OCI-LY1 (cell line): ENCODE results near the gene ARMC9.

ENCODE experiments used
- H2AFZ ChIP-seq: fragments of 200-600 bp; sonication (generic), shearing (Covaris generic); 2 replicates; pipeline ENCODE4 v1.6.0; 2014; ENCODE audit warnings: antibody characterized with exemption, mild to moderate bottlenecking, low read length
- H3F3A ChIP-seq: fragments of 200-600 bp; sonication (generic), shearing (Covaris generic); 2 replicates; pipeline ENCODE4 v1.6.0; 2014; ENCODE audit warnings: mild to moderate bottlenecking, antibody characterized with exemption, low read length, moderate library complexity; ENCODE audit not compliant: insufficient read depth
- H3K27ac ChIP-seq: fragments of 200-600 bp; sonication (generic); 2 replicates; pipeline ENCODE4 v1.5.1; 2014; ENCODE audit warnings: low read length, mixed run types, mild to moderate bottlenecking, low read depth; ENCODE audit not compliant: poor library complexity, severe bottlenecking
- H3K27me3 ChIP-seq: fragments of 200-600 bp; sonication (generic); 2 replicates; pipeline ENCODE4 v1.6.0; 2014; ENCODE audit warnings: antibody characterized with exemption, mild to moderate bottlenecking, low read length, moderate library complexity; ENCODE audit not compliant: insufficient read depth
- H3K36me3 ChIP-seq: fragments of 200-600 bp; sonication (generic); 2 replicates; pipeline ENCODE4 v1.6.1; 2014; ENCODE audit warnings: mild to moderate bottlenecking, antibody characterized with exemption, low read length, moderate library complexity, mixed read lengths; ENCODE audit not compliant: insufficient read depth
- H3K4me1 ChIP-seq: fragments of 200-600 bp; sonication (generic); 2 replicates; pipeline ENCODE4 v1.5.1; 2014; ENCODE audit warnings: mild to moderate bottlenecking, low read length, moderate library complexity; ENCODE audit not compliant: insufficient read depth, severe bottlenecking
- H3K4me2 ChIP-seq: fragments of 200-600 bp; sonication (generic), shearing (Covaris generic); 2 replicates; pipeline ENCODE4 v1.6.1; 2014; ENCODE audit warnings: low read length
- H3K4me3 ChIP-seq: fragments of 200-600 bp; sonication (generic); 2 replicates; pipeline ENCODE4 v1.5.1; 2014; ENCODE audit warnings: low read length, low read depth, mild to moderate bottlenecking, mixed read lengths; ENCODE audit not compliant: poor library complexity, severe bottlenecking
- H3K79me2 ChIP-seq: fragments of 200-600 bp; shearing (Covaris generic); 2 replicates; pipeline ENCODE4 v1.6.1; 2016; ENCODE audit warnings: mixed run types, low read length, mixed read lengths; ENCODE audit not compliant: insufficient read depth
- H3K9ac ChIP-seq: fragments of 200-600 bp; sonication (generic), shearing (Covaris generic); 2 replicates; pipeline ENCODE4 v1.6.1; 2014; ENCODE audit warnings: mild to moderate bottlenecking, low read length, mixed read lengths
- H3K9me2 ChIP-seq: fragments of 200-600 bp; sonication (generic), shearing (Covaris generic); 2 replicates; pipeline ENCODE4 v1.6.1; 2014; ENCODE audit warnings: low read depth, mild to moderate bottlenecking, low read length, mixed read lengths
- H3K9me3 ChIP-seq: fragments of 200-600 bp; shearing (Covaris generic); 2 replicates; pipeline ENCODE4 v1.6.1; 2014; ENCODE audit warnings: low read length, mixed read lengths
- H4K20me1 ChIP-seq: fragments of 200-600 bp; sonication (generic), shearing (Covaris generic); 2 replicates; pipeline ENCODE4 v1.6.0; 2016; ENCODE audit warnings: mild to moderate bottlenecking, low read length; ENCODE audit not compliant: insufficient read depth
- CTCF ChIP-seq: fragments of 200-600 bp; sonication (generic), shearing (Covaris generic); IDR thresholded peaks from 2 replicates; pipeline ENCODE4 v1.5.1; 2017; ENCODE audit warnings: mild to moderate bottlenecking, antibody characterized with exemption, low read length, moderate library complexity, mixed read lengths
- EZH2 ChIP-seq: fragments of 200-600 bp; sonication (generic), shearing (Covaris generic); IDR thresholded peaks from 2 replicates; pipeline ENCODE4 v1.8.0; 2017; ENCODE audit warnings: borderline replicate concordance, mixed run types, mild to moderate bottlenecking, antibody characterized with exemption, low read length, moderate library complexity, mixed read lengths

ARMC9 gene

GRCh38 chr2:231372326-231372725 lies 173.9 kb downstream of the ARMC9 start:
- Histone ChIP-seq H3K4me2 (no peak overlapping the region), H3K9me2 (no peaks in the 10 kb centered on the region), H3K36me3 (no peaks in the 10 kb centered on the region), H3K27me3 (peaks cover 3% of the 10 kb centered on the region; the same call in 1 of the 2 replicates), H3F3A (no peaks in the 10 kb centered on the region), H3K4me1 (no peaks in the 10 kb centered on the region), H2AFZ (no peak overlapping the region), H3K27ac (no peak overlapping the region), H3K4me3 (no peak overlapping the region), H3K9me3 (no peaks in the 10 kb centered on the region), H4K20me1 (no peaks in the 10 kb centered on the region), H3K9ac (no peak overlapping the region), H3K79me2 (no peaks in the 10 kb centered on the region)
- TF ChIP-seq EZH2 (no peak), CTCF (no peak)

- Histone ChIP-seq H3K9me2 (no peaks in the 10 kb centered on the region), H3K4me1 (no peaks in the 10 kb centered on the region), H3K36me3 (no peaks in the 10 kb centered on the region), H3F3A (no peaks in the 10 kb centered on the region), H3K27ac (no peak overlapping the region), H2AFZ (no peak overlapping the region), H3K4me2 (no peak overlapping the region), H3K9me3 (no peaks in the 10 kb centered on the region), H3K4me3 (no peak overlapping the region), H3K27me3 (no peaks in the 10 kb centered on the region), H4K20me1 (no peaks in the 10 kb centered on the region), H3K79me2 (no peaks in the 10 kb centered on the region), H3K9ac (no peak overlapping the region)
- TF ChIP-seq CTCF (no peak), EZH2 (no peak)
Observed at GRCh38 chr2:231373184-231373583, 174.8 kb downstream of the ARMC9 start.

DNA sequence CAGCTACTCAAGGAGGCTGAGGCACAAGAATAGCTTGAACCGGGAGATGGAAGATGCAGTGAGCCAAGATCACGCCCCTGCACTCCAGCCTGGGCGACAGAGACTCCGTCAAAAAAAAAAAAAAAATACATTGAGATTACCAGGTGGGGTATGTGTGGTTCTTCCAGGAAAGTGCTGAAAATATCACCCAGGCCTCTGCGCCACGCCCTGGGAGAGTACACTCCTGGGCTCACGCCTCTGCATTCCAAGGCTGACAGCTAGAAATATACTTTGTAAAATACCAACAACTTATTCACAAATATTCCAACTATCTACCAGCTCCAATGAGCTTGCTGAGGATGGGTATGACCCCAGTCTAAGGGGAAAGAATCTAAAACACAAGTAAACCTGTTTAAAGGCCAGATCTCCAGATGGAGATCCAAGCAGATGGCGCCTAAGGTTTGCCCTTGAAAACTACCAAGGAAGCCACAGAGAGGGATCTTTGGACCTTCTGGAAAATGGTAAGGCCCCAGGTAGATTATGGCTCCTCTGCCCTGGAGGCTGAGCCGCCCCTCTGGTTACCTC lies 175.4 kb downstream of the ARMC9 start:
- H3F3A ChIP-seq: no peaks in the 10 kb centered on the region
- no peaks in the 10 kb centered on the region for H3K36me3 ChIP-seq
- no peak overlapping the region for H3K4me3 ChIP-seq
- no peaks in the 10 kb centered on the region for H3K79me2 ChIP-seq
- no peaks in the 10 kb centered on the region for H3K9me3 ChIP-seq
- no peaks in the 10 kb centered on the region for H4K20me1 ChIP-seq
- H3K27me3 ChIP-seq: no peaks in the 10 kb centered on the region
- no peak overlapping the region for H3K9ac ChIP-seq
- H3K27ac ChIP-seq: no peak overlapping the region
- TF ChIP-seq CTCF (no peak), EZH2 (no peak)
- no peak overlapping the region for H3K4me2 ChIP-seq
- no peaks in the 10 kb centered on the region for H3K9me2 ChIP-seq
- H2AFZ ChIP-seq: no peak overlapping the region
- no peaks in the 10 kb centered on the region for H3K4me1 ChIP-seq
